ENCODE measurements around the gene GLDC.
"Not testable (repeated sequence)": the region's sequence is repeated elsewhere in the genome, so short reads cannot be mapped to it uniquely, and the experiment has no call there.

Gene GLDC

DNA sequence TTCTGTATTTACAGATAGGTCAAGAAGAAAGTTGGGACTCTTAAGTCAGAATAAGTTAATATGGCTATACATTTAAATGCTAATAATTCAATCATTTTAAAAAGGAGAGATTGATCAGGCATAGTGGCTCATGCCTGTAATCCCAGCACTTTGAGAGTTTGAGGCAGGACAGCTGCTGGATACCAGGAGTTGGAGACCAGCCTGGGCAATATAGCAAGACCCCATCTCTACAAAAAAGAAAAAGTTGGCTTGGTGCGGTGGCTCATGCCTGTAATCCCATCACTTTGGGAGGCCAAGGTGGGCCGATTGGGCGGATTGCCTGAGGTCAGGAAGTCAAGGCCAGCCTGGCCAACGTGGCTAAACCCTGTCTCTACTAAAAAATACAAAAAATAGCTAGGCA, 15.0 kb upstream of the GLDC start:
- DNase-seq: no peak

DNA sequence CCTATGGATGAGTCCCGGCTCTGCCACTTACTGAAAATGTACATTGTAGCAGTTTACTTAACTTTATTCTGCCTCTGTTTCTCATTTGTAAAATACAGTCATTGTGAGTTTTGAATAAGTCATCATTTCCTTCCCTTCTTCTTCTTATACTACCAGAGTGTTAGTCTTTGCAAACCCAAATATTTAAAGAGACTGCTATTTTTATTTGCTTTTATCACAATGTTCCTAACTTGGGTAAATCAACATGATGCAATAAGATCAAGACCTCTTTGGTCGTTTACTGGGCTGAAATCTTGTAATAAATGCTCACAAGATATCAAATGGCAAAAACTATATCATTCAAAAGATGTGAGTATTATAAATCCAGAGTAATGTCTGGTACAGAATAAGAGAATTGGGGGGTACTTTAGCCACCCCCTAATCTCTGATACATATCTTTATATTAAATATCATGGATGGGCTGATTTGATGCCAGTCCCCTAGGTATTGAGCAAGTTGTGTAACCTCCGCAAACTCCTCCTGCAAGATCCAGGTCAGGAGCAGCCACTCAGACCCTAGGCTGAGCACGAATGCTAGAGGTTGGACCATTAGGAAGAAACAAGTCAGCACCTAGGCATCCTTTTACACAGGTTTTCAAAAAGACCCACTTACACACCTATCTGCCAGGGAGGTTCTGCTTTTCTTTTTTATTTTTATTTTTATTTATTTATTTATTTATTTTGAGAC, 13.3 kb upstream of the GLDC start:
- DNase-seq: no peak

GRCh38 chr9:6656614-6657300, 11.2 kb upstream of the GLDC start:
- no peak for DNase-seq

DNA sequence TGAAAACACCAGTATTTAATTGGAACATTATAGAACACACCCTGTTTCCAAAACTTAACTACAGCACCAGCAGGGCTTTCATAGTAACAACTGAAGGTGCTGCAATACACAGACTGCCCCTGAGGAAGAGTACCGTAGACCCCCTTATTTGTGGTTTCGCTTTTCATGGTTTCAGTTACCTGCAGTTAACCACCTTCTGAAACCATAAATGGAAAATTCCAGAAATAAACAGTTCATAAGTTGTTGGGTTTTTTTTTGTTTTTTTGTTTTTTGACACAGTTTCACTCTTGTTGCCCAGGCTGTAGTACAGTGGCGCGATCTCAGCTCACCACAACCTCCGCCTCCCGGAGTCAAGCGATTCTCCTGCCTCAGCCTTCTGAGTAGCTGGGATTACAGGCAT, 9.5 kb upstream of the GLDC start:
- DNase-seq: no peak

- DNase-seq: peak; percentile 47
Observed at GRCh38 chr9:6646293-6646636, 736 bp upstream of the GLDC start.

DNA sequence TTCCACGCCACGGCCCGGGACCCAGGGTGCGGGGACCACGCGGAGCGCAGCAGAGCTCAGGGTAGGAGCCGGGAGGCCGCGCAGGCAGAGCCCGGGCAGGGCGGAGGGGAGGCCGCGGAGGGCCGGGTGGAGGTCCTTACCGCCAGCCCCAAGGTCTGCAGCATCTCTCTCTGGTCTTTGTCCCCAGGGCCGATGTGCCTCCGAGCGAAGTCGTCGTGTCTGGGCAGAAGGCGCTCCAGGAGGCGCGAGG, 499 bp downstream of the GLDC start:
- DNase-seq: peak; percentile 30

GRCh38 chr9:6644346-6645104, 1.0 kb downstream of the GLDC start:
- DNase-seq: no peak

DNA sequence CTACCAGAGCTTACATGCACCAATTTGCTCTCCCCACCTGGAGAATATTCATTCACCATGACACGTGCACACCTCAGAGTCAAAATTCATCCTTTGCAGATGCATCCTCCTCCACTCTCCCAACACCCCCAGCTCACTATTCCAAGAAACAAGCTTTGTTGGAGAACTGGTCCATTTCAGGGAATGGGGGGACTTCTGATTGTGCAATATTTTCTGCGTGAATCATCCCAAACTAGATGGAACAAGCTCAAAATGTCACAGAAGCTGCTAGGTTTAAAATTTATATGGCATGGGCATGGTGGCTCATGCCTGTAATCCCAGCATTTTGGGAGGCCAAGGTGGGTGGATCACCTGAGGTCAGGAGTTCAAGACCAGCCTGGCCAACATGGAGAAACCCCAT, 3.6 kb downstream of the GLDC start:
- no peak for DNase-seq

DNA sequence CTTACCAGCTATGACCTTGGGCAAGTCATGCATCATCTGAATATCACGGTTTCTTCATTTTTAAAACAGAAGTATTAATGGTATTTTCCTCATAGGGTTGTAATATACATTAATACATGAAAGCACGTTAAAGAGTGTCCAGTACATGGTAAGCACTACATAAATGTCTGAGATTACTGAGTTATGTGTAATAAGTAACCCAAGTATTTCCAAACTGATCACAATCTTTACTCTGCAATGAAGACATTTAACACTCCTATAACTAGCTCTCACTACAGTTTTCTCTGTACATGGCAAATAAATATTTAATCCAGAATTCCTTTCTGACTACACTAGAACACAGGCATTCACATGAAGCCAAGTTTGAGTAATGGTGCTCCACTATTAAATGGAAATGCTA, 4.0 kb downstream of the GLDC start:
- DNase-seq: no peak

- DNase-seq: no peak
Observed at GRCh38 chr9:6641056-6641455, 4.5 kb downstream of the GLDC start.

GRCh38 chr9:6640268-6641051, 5.1 kb downstream of the GLDC start:
- no peak for DNase-seq

- DNase-seq: no peak
Observed at GRCh38 chr9:6639622-6640021, 5.9 kb downstream of the GLDC start.

GRCh38 chr9:6634444-6634843, 11.1 kb downstream of the GLDC start:
- DNase-seq: no peak

- no peak for DNase-seq
Observed at GRCh38 chr9:6633378-6633777, 12.2 kb downstream of the GLDC start.

- DNase-seq: no peak
Observed at GRCh38 chr9:6632516-6633183, 12.9 kb downstream of the GLDC start.

GRCh38 chr9:6631207-6631512, 14.4 kb downstream of the GLDC start:
- DNase-seq: no peak

DNA sequence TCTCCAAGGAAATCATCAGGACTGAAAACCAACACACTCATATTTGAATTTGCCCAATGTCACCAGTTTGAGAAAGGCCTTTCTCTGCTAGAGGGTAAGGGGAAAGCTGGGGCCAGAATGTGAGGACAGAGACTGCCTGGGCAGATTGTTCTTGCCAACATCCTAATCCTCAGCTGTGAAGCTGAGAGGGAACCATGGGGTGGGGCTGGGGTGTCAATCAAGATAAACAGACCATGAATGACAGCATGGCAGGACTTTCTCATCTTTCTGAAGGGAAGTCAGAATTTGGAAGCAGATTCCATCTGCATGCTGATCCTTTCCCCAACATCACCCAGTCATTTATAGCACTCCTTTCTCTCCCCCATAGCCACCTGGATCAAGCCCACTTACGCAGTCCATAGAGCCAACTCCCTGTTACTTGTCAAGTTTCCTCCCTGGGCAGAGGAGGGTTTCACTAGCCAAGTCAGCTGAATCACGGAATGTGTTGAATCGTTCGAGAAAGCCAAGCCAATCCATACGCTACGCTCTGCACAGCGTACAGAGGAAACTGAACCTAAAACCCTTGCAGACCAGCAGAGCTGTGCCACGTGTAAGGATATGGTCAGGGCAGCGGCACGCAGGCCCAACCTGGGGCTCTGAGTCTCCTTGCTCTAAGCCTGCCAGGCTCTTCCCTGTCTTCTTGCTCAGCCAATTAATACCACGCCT, 14.9 kb downstream of the GLDC start:
- no peak for DNase-seq

DNA sequence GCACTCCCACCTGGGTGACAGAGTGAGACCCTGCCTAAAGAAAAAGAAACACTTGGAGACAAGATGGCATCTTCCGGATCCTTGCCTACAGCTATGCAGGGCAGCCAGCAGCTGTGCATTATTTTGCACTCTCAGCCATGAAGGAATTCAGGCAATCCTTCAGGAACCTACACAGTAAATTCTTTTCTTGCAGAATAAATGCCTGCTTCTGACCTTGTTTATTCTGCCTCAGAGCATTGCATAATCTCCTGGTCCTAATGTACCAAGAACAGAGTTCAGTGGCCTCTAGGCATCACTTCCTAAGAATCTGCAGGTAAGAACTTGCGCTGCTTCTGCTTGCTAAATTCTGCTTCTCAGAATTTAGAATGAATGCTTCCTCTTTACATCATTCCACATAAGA, 16.8 kb downstream of the GLDC start:
- no peak for DNase-seq

DNA sequence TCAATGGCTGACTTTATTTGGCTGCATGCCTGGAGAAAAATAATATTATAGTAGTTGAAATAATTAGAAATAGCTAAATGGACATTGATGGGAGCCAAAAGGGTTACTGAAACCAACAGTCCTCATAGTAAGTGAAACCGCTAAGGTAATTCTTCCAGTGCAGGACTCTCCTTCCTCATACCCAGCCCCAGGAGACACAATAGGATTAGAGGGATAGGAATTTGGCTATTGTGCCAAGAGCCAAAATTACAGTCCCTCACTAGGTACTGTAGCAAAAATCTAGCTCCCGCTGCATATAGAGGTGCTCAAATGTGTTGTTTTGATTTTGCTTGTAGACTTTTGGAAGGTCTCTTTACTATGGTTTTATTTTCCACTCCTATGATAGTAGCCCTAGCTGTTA, 20.2 kb downstream of the GLDC start:
- no peak for DNase-seq

DNA sequence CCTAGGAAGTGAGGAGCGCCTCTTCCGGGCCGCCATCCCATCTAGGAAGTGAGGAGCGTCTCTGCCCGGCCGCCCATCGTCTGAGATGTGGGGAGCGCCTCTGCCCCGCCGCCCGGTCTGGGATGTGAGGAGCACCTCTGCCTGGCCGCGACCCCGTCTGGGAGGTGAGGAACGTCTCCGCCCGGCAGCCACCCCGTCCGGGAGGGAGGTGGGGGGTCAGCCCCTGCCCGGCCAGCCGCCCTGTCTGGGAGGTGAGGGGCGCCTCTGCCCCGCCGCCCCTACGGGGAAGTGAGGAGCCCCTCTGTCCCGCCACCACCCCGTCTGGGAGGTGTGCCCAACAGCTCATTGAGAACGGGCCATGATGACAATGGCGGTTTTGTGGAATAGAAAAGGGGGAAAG, 22.7 kb downstream of the GLDC start:
- DNase-seq: not testable (repeated sequence)

DNA sequence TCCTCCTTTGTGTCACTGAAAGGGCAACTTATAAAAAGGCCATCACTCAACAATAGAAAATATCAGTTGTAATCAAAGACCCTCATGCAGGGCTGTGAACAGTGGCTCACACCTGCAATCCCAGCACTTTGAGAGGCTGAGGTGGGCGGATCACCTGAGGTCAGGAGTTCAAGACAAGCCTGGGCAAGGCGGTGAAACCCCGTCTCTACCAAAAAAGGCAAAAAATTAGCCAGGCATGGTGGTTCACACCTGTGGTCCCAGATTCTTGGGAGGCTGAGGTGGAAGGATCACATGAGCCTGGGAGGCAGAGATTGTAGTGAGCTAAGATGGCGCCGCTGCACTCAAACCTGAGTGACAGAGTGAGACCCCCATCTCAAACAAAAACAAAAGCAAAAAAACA, 24.7 kb downstream of the GLDC start:
- DNase-seq: no peak

DNA sequence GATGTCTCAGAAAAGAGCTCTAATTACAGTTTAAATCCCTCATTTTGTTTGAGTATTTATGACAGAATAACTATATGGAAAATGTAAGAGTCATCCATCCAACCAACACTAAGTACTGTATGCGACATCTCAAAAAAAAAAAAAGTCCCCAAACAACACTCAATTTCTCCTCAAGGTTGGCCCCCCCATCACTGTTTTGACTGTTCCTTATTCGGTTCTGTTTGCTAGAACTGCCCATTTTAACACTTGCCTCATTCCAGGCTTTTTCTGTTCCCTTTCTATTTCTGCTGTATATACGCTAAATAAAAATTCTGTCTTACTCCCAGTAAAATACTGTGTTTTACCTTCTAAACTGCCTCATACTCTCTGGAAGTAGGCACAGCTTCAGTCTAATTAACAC, 25.2 kb downstream of the GLDC start:
- no peak for DNase-seq

GRCh38 chr9:6619909-6620308, 25.6 kb downstream of the GLDC start:
- DNase-seq: no peak

All from stimulated activated CD4-positive, alpha-beta T cell treated with anti-CD3 and anti-CD28 coated beads, Interleukin-15, amount 100 ng/mL, for 24 hours (primary cell).